ENCODE results near the gene GLRX3. TPM values are rescaled to one million over a fixed set of nuclear protein-coding genes. Genes with fewer than 3 reads are reported as not detected.

Gene GLRX3
- total RNA-seq, 1 experiment from 2014 or later, result 142 TPM

- TF ChIP-seq, protein P1, sequence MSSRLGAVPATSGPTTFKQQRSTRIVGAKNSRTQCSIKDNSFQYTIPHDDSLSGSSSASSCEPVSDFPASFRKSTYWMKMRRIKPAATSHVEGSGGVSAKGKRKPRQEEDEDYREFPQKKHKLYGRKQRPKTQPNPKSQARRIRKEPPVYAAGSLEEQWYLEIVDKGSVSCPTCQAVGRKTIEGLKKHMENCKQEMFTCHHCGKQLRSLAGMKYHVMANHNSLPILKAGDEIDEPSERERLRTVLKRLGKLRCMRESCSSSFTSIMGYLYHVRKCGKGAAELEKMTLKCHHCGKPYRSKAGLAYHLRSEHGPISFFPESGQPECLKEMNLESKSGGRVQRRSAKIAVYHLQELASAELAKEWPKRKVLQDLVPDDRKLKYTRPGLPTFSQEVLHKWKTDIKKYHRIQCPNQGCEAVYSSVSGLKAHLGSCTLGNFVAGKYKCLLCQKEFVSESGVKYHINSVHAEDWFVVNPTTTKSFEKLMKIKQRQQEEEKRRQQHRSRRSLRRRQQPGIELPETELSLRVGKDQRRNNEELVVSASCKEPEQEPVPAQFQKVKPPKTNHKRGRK (CRISPR knock-in tag; IDR thresholded peaks at IDR 0.05; ENCODE audit: borderline replicate concordance), result no peak
- TF ChIP-seq ZBTB21 (CRISPR knock-in tag; IDR thresholded peaks at IDR 0.05; ENCODE audit: borderline replicate concordance) (no peak), TEAD4 (CRISPR knock-in tag; IDR thresholded peaks at IDR 0.05) (no peak), TEAD1 (CRISPR knock-in tag; IDR thresholded peaks at IDR 0.05) (no peak), ZSCAN18 (CRISPR knock-in tag; IDR thresholded peaks at IDR 0.05) (no peak)
- TF ChIP-seq, protein P2, sequence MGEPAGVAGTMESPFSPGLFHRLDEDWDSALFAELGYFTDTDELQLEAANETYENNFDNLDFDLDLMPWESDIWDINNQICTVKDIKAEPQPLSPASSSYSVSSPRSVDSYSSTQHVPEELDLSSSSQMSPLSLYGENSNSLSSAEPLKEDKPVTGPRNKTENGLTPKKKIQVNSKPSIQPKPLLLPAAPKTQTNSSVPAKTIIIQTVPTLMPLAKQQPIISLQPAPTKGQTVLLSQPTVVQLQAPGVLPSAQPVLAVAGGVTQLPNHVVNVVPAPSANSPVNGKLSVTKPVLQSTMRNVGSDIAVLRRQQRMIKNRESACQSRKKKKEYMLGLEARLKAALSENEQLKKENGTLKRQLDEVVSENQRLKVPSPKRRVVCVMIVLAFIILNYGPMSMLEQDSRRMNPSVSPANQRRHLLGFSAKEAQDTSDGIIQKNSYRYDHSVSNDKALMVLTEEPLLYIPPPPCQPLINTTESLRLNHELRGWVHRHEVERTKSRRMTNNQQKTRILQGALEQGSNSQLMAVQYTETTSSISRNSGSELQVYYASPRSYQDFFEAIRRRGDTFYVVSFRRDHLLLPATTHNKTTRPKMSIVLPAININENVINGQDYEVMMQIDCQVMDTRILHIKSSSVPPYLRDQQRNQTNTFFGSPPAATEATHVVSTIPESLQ (CRISPR knock-in tag; IDR thresholded peaks at IDR 0.05), result no peak
Observed at GRCh38 chr10:130169136-130169859, 33.1 kb downstream of the GLRX3 start (continued).

DNA sequence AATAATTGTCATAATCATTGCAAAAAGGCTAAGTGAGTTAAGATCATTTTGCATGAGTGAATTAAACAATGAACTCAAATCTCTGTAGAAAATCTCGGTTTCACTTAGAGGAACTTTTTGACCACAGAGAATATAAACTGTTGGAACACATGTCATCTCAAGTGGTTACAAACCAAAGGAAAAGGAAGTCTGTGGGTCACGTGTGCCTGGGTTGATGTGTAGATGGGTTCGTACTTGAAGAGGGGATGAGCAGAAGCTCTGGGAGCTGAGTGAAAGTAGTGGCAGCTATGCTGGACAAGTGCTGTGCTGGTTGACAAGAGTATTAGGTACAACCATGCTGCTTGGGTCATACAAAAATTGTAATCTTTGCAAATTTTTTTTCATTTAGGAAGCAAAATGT is 35.0 kb downstream of the GLRX3 start:
- H3K4me1 Mint-ChIP-seq, result peaks cover 17% of the 10 kb centered on the region
- no peaks in the 10 kb centered on the region for H3K27me3 Mint-ChIP-seq (ENCODE audit: low read depth)
- ChIA-PET CTCF (no interaction called here), POLR2A (no interaction called here)
- ATAC-seq (no peak), DNase-seq (ENCODE audit: low spot score) (no peak)
- peak; percentile 24; the same call in 1 of the 2 replicates for TF ChIP-seq HMGA2 (CRISPR knock-in tag; IDR thresholded peaks at IDR 0.05)
- no peak for TF ChIP-seq ELF4 (CRISPR knock-in tag; IDR thresholded peaks at IDR 0.05; ENCODE audit: low read depth)
- no peak for TF ChIP-seq ZNF263 (CRISPR knock-in tag; IDR thresholded peaks at IDR 0.05; ENCODE audit: low read depth)
- TF ChIP-seq RELA (CRISPR knock-in tag; IDR thresholded peaks at IDR 0.05; ENCODE audit: borderline replicate concordance), result no peak
- H3K36me3 Mint-ChIP-seq, result peaks cover 64% of the 10 kb centered on the region
- H3K27ac Mint-ChIP-seq, result no peak overlapping the region
- H3K9me3 Mint-ChIP-seq, result no peaks in the 10 kb centered on the region
- H3K4me3 Mint-ChIP-seq, result no peak overlapping the region

GRCh38 chr10:130174328-130174727 is 38.1 kb downstream of the GLRX3 start:
- H3K4me1 Mint-ChIP-seq, result peaks cover 7% of the 10 kb centered on the region
- CTCF ChIA-PET, result no interaction called here
- no peaks in the 10 kb centered on the region for H3K9me3 Mint-ChIP-seq

GRCh38 chr10:130175074-130175473 is 38.9 kb downstream of the GLRX3 start:
- no peaks in the 10 kb centered on the region for H3K9me3 Mint-ChIP-seq
- DNase-seq (ENCODE audit: low spot score), result no peak
- ChIA-PET CTCF (interaction anchor here (1.1 kb wide), 1 partner anchor 65 kb away, joined by 3 read pairs; the partner anchor contains the start of gene C10orf143), POLR2A (interaction anchor here (0.5 kb wide), 1 partner anchor 73 kb away, joined by 3 read pairs; no protein-coding TSS in a partner anchor)
- H3K27me3 Mint-ChIP-seq (ENCODE audit: low read depth), result no peaks in the 10 kb centered on the region
- no peak overlapping the region for H3K4me3 Mint-ChIP-seq
- H3K27ac Mint-ChIP-seq, result no peak overlapping the region
- TF ChIP-seq ZSCAN18 (CRISPR knock-in tag; IDR thresholded peaks at IDR 0.05) (no peak), TCF7 (CRISPR knock-in tag; IDR thresholded peaks at IDR 0.05; ENCODE audit: low read depth) (no peak), ATF2 (CRISPR knock-in tag; IDR thresholded peaks at IDR 0.05; ENCODE audit: borderline replicate concordance, low read depth) (no peak), GRHL2 (CRISPR knock-in tag; IDR thresholded peaks at IDR 0.05; ENCODE audit: insufficient replicate concordance, severe bottlenecking) (no peak), PREB (CRISPR knock-in tag; IDR thresholded peaks at IDR 0.05; ENCODE audit: borderline replicate concordance) (no peak), ZNF121 (CRISPR knock-in tag; IDR thresholded peaks at IDR 0.05) (no peak)
- TF ChIP-seq, protein P3, sequence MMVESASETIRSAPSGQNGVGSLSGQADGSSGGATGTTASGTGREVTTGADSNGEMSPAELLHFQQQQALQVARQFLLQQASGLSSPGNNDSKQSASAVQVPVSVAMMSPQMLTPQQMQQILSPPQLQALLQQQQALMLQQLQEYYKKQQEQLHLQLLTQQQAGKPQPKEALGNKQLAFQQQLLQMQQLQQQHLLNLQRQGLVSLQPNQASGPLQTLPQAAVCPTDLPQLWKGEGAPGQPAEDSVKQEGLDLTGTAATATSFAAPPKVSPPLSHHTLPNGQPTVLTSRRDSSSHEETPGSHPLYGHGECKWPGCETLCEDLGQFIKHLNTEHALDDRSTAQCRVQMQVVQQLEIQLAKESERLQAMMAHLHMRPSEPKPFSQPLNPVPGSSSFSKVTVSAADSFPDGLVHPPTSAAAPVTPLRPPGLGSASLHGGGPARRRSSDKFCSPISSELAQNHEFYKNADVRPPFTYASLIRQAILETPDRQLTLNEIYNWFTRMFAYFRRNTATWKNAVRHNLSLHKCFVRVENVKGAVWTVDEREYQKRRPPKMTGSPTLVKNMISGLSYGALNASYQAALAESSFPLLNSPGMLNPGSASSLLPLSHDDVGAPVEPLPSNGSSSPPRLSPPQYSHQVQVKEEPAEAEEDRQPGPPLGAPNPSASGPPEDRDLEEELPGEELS (CRISPR knock-in tag; IDR thresholded peaks at IDR 0.05), result no peak
- H3K4me1 Mint-ChIP-seq, result no peaks in the 10 kb centered on the region
- H3K36me3 Mint-ChIP-seq, result peaks cover 51% of the 10 kb centered on the region
- ATAC-seq, result no peak

More at GRCh38 chr10:130174328-130174727, 38.1 kb downstream of the GLRX3 start:
- no peak for TF ChIP-seq ZNF219 (CRISPR knock-in tag; IDR thresholded peaks at IDR 0.05; ENCODE audit: borderline replicate concordance)
- TF ChIP-seq OVOL2 (CRISPR knock-in tag; IDR thresholded peaks at IDR 0.05; ENCODE audit: borderline replicate concordance), result no peak
- ATAC-seq (no peak), DNase-seq (ENCODE audit: low spot score) (no peak)
- no peaks in the 10 kb centered on the region for H3K27me3 Mint-ChIP-seq (ENCODE audit: low read depth)
- POLR2A ChIA-PET, result no interaction called here
- H3K27ac Mint-ChIP-seq, result no peak overlapping the region
- H3K36me3 Mint-ChIP-seq, result peaks cover 51% of the 10 kb centered on the region
- H3K4me3 Mint-ChIP-seq, result no peak overlapping the region
